Omental fat pad (tissue), 4 donors: Measurements from ENCODE around the gene VASH1. TPM values are rescaled to one million over a fixed set of nuclear protein-coding genes. Genes with fewer than 3 reads are reported as not detected.

ENCODE experiments used
- ATAC-seq: fragments of 150-250 bp; one replicate; pipeline ENCODE4 v1.9.1; 2016; ENCODE audit warnings: mild to moderate bottlenecking, moderate library complexity; ENCODE audit not compliant: low FRiP score
- DNase-seq: peaks from one replicate; pipeline ENCODE4 v3.0.0-alpha.2; 2019; ENCODE audit warnings: low spot score
- CTCF ChIP-seq, 3 donors: fragments of 450-650 bp; IDR thresholded peaks; one replicate each; pipeline ENCODE4 v1.5.1; 2016 to 2017; ENCODE audit warnings: antibody characterized with exemption in 3 of 3, mild to moderate bottlenecking in 3 of 3, moderate library complexity in 2 of 3
- total RNA-seq, 4 donors: library from RNA; depleted of rRNA; stranded (reverse); fragments of >200 nt; gene quantifications; one replicate each; pipeline ENCODE4 v1.1.0, GENCODE V29; 2016

VASH1 gene
- total RNA-seq, 4 donors from 2014 or later = 5.6 to 22.9 (median 11.0) TPM

- DNase-seq = no peak
- ATAC-seq = no peak
- no peak for TF ChIP-seq CTCF (IDR thresholded peaks at IDR 0.05)
Observed at GRCh38 chr14:76832503-76832988, 71.3 kb downstream of the VASH1 start.

Other genes with a start within 250 kb of the VASH1 start
- gene ANGEL1, start 51.4 kb downstream of the VASH1 start, total RNA-seq = 10 to 100 TPM; 11.8 to 18.8 (median 16.3) TPM
- not detected for gene LRRC74A, start 64.9 kb downstream of the VASH1 start, total RNA-seq